ENCODE measurements around the gene RPS24. TPM values are rescaled to one million over a fixed set of nuclear protein-coding genes. Genes with fewer than 3 reads are reported as not detected.

RPS24 gene
- total and polyA plus RNA-seq, 2 of the 8 experiments (the other 6 are each of a cell fraction or from before 2014, with no cell fraction given) = 2,128 to 3,943 TPM

DNA sequence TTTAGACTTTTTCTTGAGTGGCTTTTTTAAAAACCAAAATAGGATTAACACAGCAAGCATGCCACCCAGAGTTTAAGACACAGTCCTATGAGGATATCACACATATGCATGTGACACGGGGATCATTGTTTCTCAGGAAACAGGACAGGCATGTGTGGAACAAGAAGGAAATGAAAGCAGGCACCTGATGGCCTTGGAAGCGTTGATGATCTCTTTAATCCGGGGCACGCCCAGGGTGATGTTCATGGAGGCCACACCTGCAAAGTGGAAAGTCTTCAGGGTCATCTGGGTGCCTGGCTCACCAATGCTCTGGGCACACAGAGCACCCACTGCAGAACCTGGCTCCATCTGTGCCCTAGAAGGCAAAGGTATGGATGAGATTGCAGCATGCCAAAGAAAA lies 48.7 kb upstream of the RPS24 start:
- Histone ChIP-seq H4K5ac (ENCODE audit: insufficient read length, low read depth, low read length) (no peak overlapping the region), H3K14ac (ENCODE audit: insufficient read length) (no peak overlapping the region), H4K8ac (ENCODE audit: extremely low read depth, insufficient read depth, low read length) (no peak overlapping the region), H3K18ac (ENCODE audit: extremely low read depth, low read length) (no peak overlapping the region), H2AFZ (ENCODE audit: low read length) (no peak overlapping the region), H3K27ac (ENCODE audit: low read depth, low read length) (no peak overlapping the region), H2BK12ac (ENCODE audit: low read depth, low read length) (no peak overlapping the region), H3K79me2 (ENCODE audit: control insufficient read depth in 1 of 2, insufficient read depth in 2 of 2, low read length in 2 of 2) (no peaks in the 10 kb centered on the region), H3K4me3 (ENCODE audit: extremely low read depth in 1 of 4, insufficient read depth in 2 of 4, low read depth in 3 of 4, low read length in 4 of 4) (no peak overlapping the region), H3K4me1 (replicated peaks in 1 of 4; ENCODE audit: control insufficient read depth in 3 of 4, insufficient read depth in 4 of 4, low read length in 3 of 4) (no peaks in the 10 kb centered on the region), H3K56ac (replicated peaks; ENCODE audit: insufficient read length, low read depth, low read length) (no peak overlapping the region), H2BK5ac (ENCODE audit: low read depth, low read length) (no peak overlapping the region), H3K23me2 (ENCODE audit: low read depth, low read length) (no peaks in the 10 kb centered on the region), H3K79me1 (ENCODE audit: low read depth, low read length) (no peaks in the 10 kb centered on the region; the same call in 1 of the 2 replicates), H3K4ac (replicated peaks; ENCODE audit: insufficient read length, low read depth, low read length) (no peak overlapping the region), H2BK20ac (ENCODE audit: low read length) (no peak overlapping the region), H2BK120ac (replicated peaks; ENCODE audit: low read depth, low read length) (no peak overlapping the region), H4K20me1 (replicated peaks in 1 of 2; ENCODE audit: control insufficient read depth in 1 of 2, insufficient read depth in 2 of 2, low read length in 2 of 2) (peaks cover 0 to 2% of the 10 kb centered on the region in 2 experiments), H3K27me3 (replicated peaks in 1 of 4; ENCODE audit: control insufficient read depth in 3 of 4, extremely low read depth in 1 of 4, insufficient read depth in 3 of 4, low read length in 3 of 4) (no peaks in the 10 kb centered on the region), H3K4me2 (ENCODE audit: insufficient read depth in 1 of 2, low read depth in 2 of 2, low read length in 2 of 2) (no peak overlapping the region), H4K91ac (replicated peaks; ENCODE audit: insufficient read length, low read length) (no peak overlapping the region), H3K36me3 (ENCODE audit: control insufficient read depth in 2 of 4, insufficient read depth in 4 of 4, low read length in 3 of 4) (peaks cover 59 to 94% (median 84%) of the 10 kb centered on the region in 4 experiments), H2AK5ac (ENCODE audit: low read depth, low read length) (no peak overlapping the region), H3K23ac (ENCODE audit: insufficient read length) (no peak overlapping the region), H3K9me3 (ENCODE audit: insufficient read depth in 2 of 2, low read depth in 1 of 2, low read length in 1 of 2) (no peaks in the 10 kb centered on the region), H2BK15ac (ENCODE audit: low read length) (no peak overlapping the region), H3K9ac (replicated peaks in 1 of 4; ENCODE audit: extremely low read depth in 1 of 4, low read depth in 3 of 4, low read length in 3 of 4) (no peak overlapping the region)
- WGBS, 2 experiments (ENCODE audit: extremely low coverage in 1 of 2, insufficient coverage in 1 of 2, insufficient read length in 1 of 2, insufficient replicate concordance in 2 of 2, low coverage in 1 of 2, low lambda C conversion rate in 2 of 2, missing lambda C conversion rate in 1 of 2) = 94% methylated on average over 4 of the region's 4 CpGs; no CpG with 5 or more reads in 1 of the 2 experiments
- FAIRE-seq (no peak), DNase-seq (ENCODE audit: low read depth in 1 of 2, low spot score in 2 of 2) (no peak)
- CTCF ChIA-PET (ENCODE audit: partially characterized antibody) = no interaction called here
- POLR2A ChIA-PET (ENCODE audit: partially characterized antibody) = no interaction called here
- no peak for TF ChIP-seq CBX5 (IDR thresholded peaks at IDR 0.05; ENCODE audit: low read depth, low read length)
- TF ChIP-seq RXRA (IDR thresholded peaks at IDR 0.05; ENCODE audit: insufficient read depth, low read depth, low read length) = no peak
- TF ChIP-seq POU5F1 (IDR thresholded peaks at IDR 0.05; ENCODE audit: low read depth, low read length) = no peak
- no peak for TF ChIP-seq SP1 (IDR thresholded peaks at IDR 0.05; ENCODE audit: low read depth, low read length)
- no peak for TF ChIP-seq YY1 (IDR thresholded peaks at IDR 0.05; ENCODE audit: low read depth, low read length)
- no peak for TF ChIP-seq HDAC2 (IDR thresholded peaks at IDR 0.05; ENCODE audit: borderline replicate concordance in 1 of 2, low read depth in 2 of 2, low read length in 2 of 2)
- TF ChIP-seq CHD1 (IDR thresholded peaks at IDR 0.05; ENCODE audit: low read depth, low read length) = no peak
- no peak for TF ChIP-seq RAD21 (IDR thresholded peaks at IDR 0.05 in 1 of 2, conservative IDR thresholded peaks at IDR 0.05 in 1 of 2; ENCODE audit: low read depth in 2 of 2, low read length in 2 of 2)
- TF ChIP-seq ZNF274 (IDR thresholded peaks at IDR 0.05; ENCODE audit: borderline replicate concordance, extremely low read depth, low read length) = no peak
- no peak for TF ChIP-seq JUN (IDR thresholded peaks at IDR 0.05; ENCODE audit: low read depth, low read length)
- TF ChIP-seq, protein P1, sequence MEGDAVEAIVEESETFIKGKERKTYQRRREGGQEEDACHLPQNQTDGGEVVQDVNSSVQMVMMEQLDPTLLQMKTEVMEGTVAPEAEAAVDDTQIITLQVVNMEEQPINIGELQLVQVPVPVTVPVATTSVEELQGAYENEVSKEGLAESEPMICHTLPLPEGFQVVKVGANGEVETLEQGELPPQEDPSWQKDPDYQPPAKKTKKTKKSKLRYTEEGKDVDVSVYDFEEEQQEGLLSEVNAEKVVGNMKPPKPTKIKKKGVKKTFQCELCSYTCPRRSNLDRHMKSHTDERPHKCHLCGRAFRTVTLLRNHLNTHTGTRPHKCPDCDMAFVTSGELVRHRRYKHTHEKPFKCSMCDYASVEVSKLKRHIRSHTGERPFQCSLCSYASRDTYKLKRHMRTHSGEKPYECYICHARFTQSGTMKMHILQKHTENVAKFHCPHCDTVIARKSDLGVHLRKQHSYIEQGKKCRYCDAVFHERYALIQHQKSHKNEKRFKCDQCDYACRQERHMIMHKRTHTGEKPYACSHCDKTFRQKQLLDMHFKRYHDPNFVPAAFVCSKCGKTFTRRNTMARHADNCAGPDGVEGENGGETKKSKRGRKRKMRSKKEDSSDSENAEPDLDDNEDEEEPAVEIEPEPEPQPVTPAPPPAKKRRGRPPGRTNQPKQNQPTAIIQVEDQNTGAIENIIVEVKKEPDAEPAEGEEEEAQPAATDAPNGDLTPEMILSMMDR (IDR thresholded peaks at IDR 0.05; ENCODE audit: control extremely low read depth in 1 of 3, insufficient read depth in 1 of 3, low read depth in 1 of 3, low read length in 3 of 3) = no peak
- TF ChIP-seq KDM5A (IDR thresholded peaks at IDR 0.05; ENCODE audit: low read length) = no peak
